CD14-positive monocyte (primary cell): Measurements from ENCODE around the gene THAP12. TPM values are rescaled to one million over a fixed set of nuclear protein-coding genes. Genes with fewer than 3 reads are reported as not detected.

Experiments
- DNase-seq, 3 donors: peaks; one replicate each; pipeline ENCODE4 v3.0.0-alpha.2; 2011 to 2022
- H2AFZ ChIP-seq: 2 replicates; pipeline ENCODE4 v1.6.0; 2012; ENCODE audit warnings: mild to moderate bottlenecking, low read depth, low read length, inconsistent platforms; ENCODE audit not compliant: insufficient read depth, poor library complexity, severe bottlenecking
- H3K27ac ChIP-seq, 2 donors: 1 replicate in 1 of 2; 2 replicates in 1 of 2; pipeline ENCODE4 v1.5.1; 2012 to 2013; ENCODE audit warnings: low read length in 2 of 2, control low read depth in 1 of 2, inconsistent platforms in 1 of 2, low read depth in 1 of 2, mild to moderate bottlenecking in 1 of 2
- H3K27me3 ChIP-seq, 2 donors: one replicate each; pipeline versions ENCODE4 v1.6.0 to v1.6.1; 2011 to 2013; ENCODE audit warnings: low read length in 2 of 2; ENCODE audit not compliant: control insufficient read depth in 2 of 2, insufficient read depth in 2 of 2
- H3K36me3 ChIP-seq, 2 donors: replicated peaks in 1 of 2; 1 replicate in 1 of 2; 2 replicates in 1 of 2; pipeline versions ENCODE4 v1.5.1 to v1.6.1; 2012 to 2013; ENCODE audit warnings: low read length in 2 of 2, control low read depth in 1 of 2, inconsistent platforms in 1 of 2, mild to moderate bottlenecking in 1 of 2; ENCODE audit not compliant: insufficient read depth in 2 of 2, control insufficient read depth in 1 of 2
- H3K4me1 ChIP-seq, 2 donors: 1 replicate in 1 of 2; 2 replicates in 1 of 2; pipeline versions ENCODE4 v1.5.1 to v1.6.1; 2012 to 2013; ENCODE audit warnings: low read length in 2 of 2, control low read depth in 1 of 2, inconsistent platforms in 1 of 2, mild to moderate bottlenecking in 1 of 2, moderate library complexity in 1 of 2; ENCODE audit not compliant: insufficient read depth in 2 of 2, control insufficient read depth in 1 of 2
- H3K4me2 ChIP-seq: replicated peaks from 2 replicates; pipeline ENCODE3; 2012; ENCODE audit warnings: low read length, moderate library complexity, mild to moderate bottlenecking; ENCODE audit not compliant: poor library complexity, severe bottlenecking; ENCODE audit errors: extremely low read depth
- H3K4me3 ChIP-seq, 3 experiments: fragments of 200-600 bp in 1 of 3; sonication (generic) in 1 of 3; replicated peaks in 1 of 3; 1 replicate in 2 of 3; 2 replicates in 1 of 3; pipeline ENCODE4 v1.5.1; 2011 to 2013; ENCODE audit warnings: low read length in 3 of 3, mild to moderate bottlenecking in 3 of 3, control low read depth in 2 of 3, low read depth in 2 of 3, inconsistent platforms in 1 of 3, moderate library complexity in 1 of 3
- H3K79me2 ChIP-seq: 2 replicates; pipeline ENCODE4 v1.6.0; 2012; ENCODE audit warnings: mild to moderate bottlenecking, control low read depth, inconsistent platforms, low read length, moderate library complexity; ENCODE audit not compliant: insufficient read depth
- H3K9ac ChIP-seq: 2 replicates; pipeline ENCODE4 v1.6.0; 2017; ENCODE audit warnings: low read length, mild to moderate bottlenecking; ENCODE audit not compliant: insufficient read depth, poor library complexity, severe bottlenecking
- H3K9me3 ChIP-seq, 2 donors: replicated peaks in 1 of 2; 1 replicate in 1 of 2; 2 replicates in 1 of 2; pipeline versions ENCODE4 v1.5.1 to v1.6.1; 2012 to 2013; ENCODE audit warnings: low read length in 2 of 2, control low read depth in 1 of 2; ENCODE audit not compliant: control insufficient read depth in 1 of 2, insufficient read depth in 1 of 2
- H4K20me1 ChIP-seq: 2 replicates; pipeline ENCODE4 v1.6.0; 2012; ENCODE audit warnings: mild to moderate bottlenecking, low read length, control low read depth, moderate library complexity; ENCODE audit not compliant: insufficient read depth
- H3K27ac Mint-ChIP-seq, 7 donors: one replicate each; pipeline ENCODE4 v1.8.0; 2020; ENCODE audit warnings: mild to moderate bottlenecking in 7 of 7, mixed read lengths in 7 of 7, moderate library complexity in 6 of 7, inconsistent platforms in 2 of 7
- H3K27me3 Mint-ChIP-seq, 3 donors: one replicate each; pipeline ENCODE4 v1.8.0; 2021 to 2022; ENCODE audit warnings: low read depth in 3 of 3, mild to moderate bottlenecking in 3 of 3, mixed read lengths in 3 of 3, moderate library complexity in 3 of 3, inconsistent platforms in 1 of 3
- H3K36me3 Mint-ChIP-seq, 2 donors: one replicate each; pipeline ENCODE4 v1.8.0; 2020; ENCODE audit warnings: mixed read lengths in 2 of 2, inconsistent platforms in 1 of 2, mild to moderate bottlenecking in 1 of 2
- H3K4me1 Mint-ChIP-seq: one replicate; pipeline ENCODE4 v1.8.0; 2020; ENCODE audit warnings: mild to moderate bottlenecking, mixed read lengths
- H3K4me3 Mint-ChIP-seq, 2 donors: one replicate each; pipeline ENCODE4 v1.8.0; 2020; ENCODE audit warnings: mild to moderate bottlenecking in 2 of 2, mixed read lengths in 2 of 2, moderate library complexity in 1 of 2
- H3K9me3 Mint-ChIP-seq, 7 donors: one replicate each; pipeline ENCODE4 v1.8.0; 2020 to 2022; ENCODE audit warnings: mixed read lengths in 7 of 7, mild to moderate bottlenecking in 6 of 7, moderate library complexity in 6 of 7, inconsistent platforms in 2 of 7
- CTCF ChIP-seq: fragments of 200-600 bp; IDR thresholded peaks from one replicate; pipeline ENCODE4 v1.8.0; 2022; ENCODE audit warnings: antibody characterized with exemption, mild to moderate bottlenecking
- WGBS: methylation state at CpG from one replicate; pipeline ENCODE4 v1.1.5; 2013; ENCODE audit warnings: missing lambda C conversion rate; ENCODE audit not compliant: insufficient coverage; 5-methylcytosine and 5-hydroxymethylcytosine counted together
- intact Hi-C, 2 donors: fragments of 100-400 bp; cut with micrococcal nuclease; formaldehyde crosslinking; loops; one replicate each; pipeline versions ENCODE4 v1.15.0 to v1.15.1; 2023
- polyA plus RNA-seq, 3 donors: library from polyadenylated mRNA; depleted of rRNA in 1 of 3; unstranded in 2 of 3; stranded (reverse) in 1 of 3; fragments of 300-500 nt in 2 of 3; fragments of >200 nt in 1 of 3; fragmentation: Illumina TruSeq in 2 of 3; gene quantifications; 1 replicate in 2 of 3; 2 replicates in 1 of 3; pipeline ENCODE4 v1.2.3, GENCODE V29; 2012 to 2021

The THAP12 gene
- polyA plus RNA-seq, 3 donors = 18.3 to 22.5 (median 20.0) TPM

GRCh38 chr11:76400967-76401366, 20.0 kb upstream of the THAP12 start:
- Histone ChIP-seq H3K4me3 (no peak overlapping the region), H2AFZ (no peak overlapping the region), H4K20me1 (no peaks in the 10 kb centered on the region), H3K9ac (no peak overlapping the region), H3K27ac (no peak overlapping the region), H3K4me2 (no peak overlapping the region), H3K79me2 (no peaks in the 10 kb centered on the region), H3K27me3 (no peaks in the 10 kb centered on the region), H3K9me3 (no peaks in the 10 kb centered on the region), H3K4me1 (no peaks in the 10 kb centered on the region), H3K36me3 (no peaks in the 10 kb centered on the region)
- H3K4me3 Mint-ChIP-seq = no peak overlapping the region
- intact Hi-C loops = no loop called here
- H3K4me1 Mint-ChIP-seq = peaks cover 1% of the 10 kb centered on the region
- no peak overlapping the region for H3K27ac Mint-ChIP-seq
- no CpG with 5 or more reads among the region's 1 CpG for WGBS
- DNase-seq = no peak
- H3K36me3 Mint-ChIP-seq = no peaks in the 10 kb centered on the region
- no peak for TF ChIP-seq CTCF
- peaks cover 1 to 2% (median 2%) of the 10 kb centered on the region in 3 donors for H3K27me3 Mint-ChIP-seq
- peaks cover 0 to 3% (median 0%) of the 10 kb centered on the region in 7 donors for H3K9me3 Mint-ChIP-seq

GRCh38 chr11:76397383-76397782, 16.5 kb upstream of the THAP12 start:
- H3K4me3 Mint-ChIP-seq = no peak overlapping the region
- Histone ChIP-seq H3K36me3 (no peaks in the 10 kb centered on the region), H4K20me1 (no peaks in the 10 kb centered on the region), H3K27ac (no peak overlapping the region), H3K9me3 (no peaks in the 10 kb centered on the region), H3K27me3 (no peaks in the 10 kb centered on the region), H3K79me2 (no peaks in the 10 kb centered on the region), H3K4me2 (no peak overlapping the region), H3K9ac (no peak overlapping the region), H3K4me1 (peaks cover 0 to 3% of the 10 kb centered on the region in 2 donors), H2AFZ (no peak overlapping the region), H3K4me3 (no peak overlapping the region)
- no peak for TF ChIP-seq CTCF
- H3K9me3 Mint-ChIP-seq = peaks cover 0 to 3% (median 0%) of the 10 kb centered on the region in 7 donors
- H3K36me3 Mint-ChIP-seq = no peaks in the 10 kb centered on the region
- H3K27me3 Mint-ChIP-seq = peaks cover 0 to 3% (median 3%) of the 10 kb centered on the region in 3 donors
- intact Hi-C loops = no loop called here
- H3K4me1 Mint-ChIP-seq = peaks cover 10% of the 10 kb centered on the region
- no peak overlapping the region for H3K27ac Mint-ChIP-seq
- no peak for DNase-seq
- no CpG with 5 or more reads among the region's 3 CpGs for WGBS
